Fibroblast of pulmonary artery (primary cell): ENCODE measurements around the gene MCCD1.
"Not testable (repeated sequence)": the region's sequence is repeated elsewhere in the genome, so short reads cannot be mapped to it uniquely, and the experiment has no call there.

ENCODE experiments used
- DNase-seq: peaks from one replicate; pipeline ENCODE4 v3.0.0-alpha.2; 2010; ENCODE audit warnings: low read depth
- H3K4me3 ChIP-seq: replicated peaks from 2 replicates; pipeline ENCODE4 v1.5.1; 2011; ENCODE audit warnings: low read depth, mild to moderate bottlenecking, control low read depth, low read length, moderate library complexity
- TF ChIP-seq, protein P1 (sequence below): IDR thresholded peaks from 2 replicates; pipeline ENCODE4 v1.5.1; 2011; ENCODE audit warnings: mild to moderate bottlenecking, control low read depth, low read length, inconsistent platforms; ENCODE audit errors: missing control alignments

MCCD1 gene

DNA sequence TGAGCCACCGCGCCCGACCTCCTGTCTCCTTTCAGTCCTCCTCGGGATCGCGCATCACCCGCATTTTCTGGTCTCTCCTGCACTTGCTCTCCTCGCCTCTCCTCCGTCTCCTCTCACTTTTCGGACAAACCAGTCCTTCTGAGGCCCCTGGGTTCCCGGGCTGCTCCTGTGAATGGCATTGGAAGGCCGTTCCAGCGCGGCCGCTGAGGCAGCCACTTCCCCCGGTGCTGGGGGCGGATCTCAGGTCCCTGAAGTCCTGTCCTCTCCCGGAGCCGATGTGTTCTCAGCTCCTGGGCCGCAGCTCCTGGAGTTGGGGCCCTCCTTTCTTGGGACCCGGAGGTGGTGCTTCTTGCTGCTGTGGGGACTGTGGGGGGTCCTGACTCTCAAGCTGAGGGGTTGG is 30.0 kb upstream of the MCCD1 start:
- DNase-seq, result no peak
- TF ChIP-seq, protein P1, sequence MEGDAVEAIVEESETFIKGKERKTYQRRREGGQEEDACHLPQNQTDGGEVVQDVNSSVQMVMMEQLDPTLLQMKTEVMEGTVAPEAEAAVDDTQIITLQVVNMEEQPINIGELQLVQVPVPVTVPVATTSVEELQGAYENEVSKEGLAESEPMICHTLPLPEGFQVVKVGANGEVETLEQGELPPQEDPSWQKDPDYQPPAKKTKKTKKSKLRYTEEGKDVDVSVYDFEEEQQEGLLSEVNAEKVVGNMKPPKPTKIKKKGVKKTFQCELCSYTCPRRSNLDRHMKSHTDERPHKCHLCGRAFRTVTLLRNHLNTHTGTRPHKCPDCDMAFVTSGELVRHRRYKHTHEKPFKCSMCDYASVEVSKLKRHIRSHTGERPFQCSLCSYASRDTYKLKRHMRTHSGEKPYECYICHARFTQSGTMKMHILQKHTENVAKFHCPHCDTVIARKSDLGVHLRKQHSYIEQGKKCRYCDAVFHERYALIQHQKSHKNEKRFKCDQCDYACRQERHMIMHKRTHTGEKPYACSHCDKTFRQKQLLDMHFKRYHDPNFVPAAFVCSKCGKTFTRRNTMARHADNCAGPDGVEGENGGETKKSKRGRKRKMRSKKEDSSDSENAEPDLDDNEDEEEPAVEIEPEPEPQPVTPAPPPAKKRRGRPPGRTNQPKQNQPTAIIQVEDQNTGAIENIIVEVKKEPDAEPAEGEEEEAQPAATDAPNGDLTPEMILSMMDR, result no peak
- peak overlapping the region; percentile 70 for H3K4me3 ChIP-seq

DNA sequence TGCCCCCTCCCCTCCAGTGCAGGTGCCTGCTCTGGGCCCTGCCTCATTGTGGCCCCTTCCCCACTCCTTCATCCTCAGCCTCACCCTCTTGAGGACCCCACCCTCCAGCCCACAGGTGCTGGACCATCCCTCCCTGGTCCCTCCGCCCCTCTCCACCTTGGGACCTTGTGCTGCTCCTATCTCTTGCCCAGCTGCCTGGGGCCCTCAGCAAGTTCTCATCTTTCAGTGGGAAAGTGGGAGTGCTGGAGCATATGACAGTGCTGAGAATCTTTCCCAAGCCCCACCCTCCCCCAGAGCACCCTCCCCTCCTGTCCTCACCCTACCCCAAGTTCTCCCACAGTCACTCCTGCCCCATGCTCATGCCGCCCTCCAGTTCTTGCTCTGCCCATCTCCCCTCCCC is 29.1 kb upstream of the MCCD1 start:
- not testable (repeated sequence) for DNase-seq, H3K4me3 ChIP-seq

DNA sequence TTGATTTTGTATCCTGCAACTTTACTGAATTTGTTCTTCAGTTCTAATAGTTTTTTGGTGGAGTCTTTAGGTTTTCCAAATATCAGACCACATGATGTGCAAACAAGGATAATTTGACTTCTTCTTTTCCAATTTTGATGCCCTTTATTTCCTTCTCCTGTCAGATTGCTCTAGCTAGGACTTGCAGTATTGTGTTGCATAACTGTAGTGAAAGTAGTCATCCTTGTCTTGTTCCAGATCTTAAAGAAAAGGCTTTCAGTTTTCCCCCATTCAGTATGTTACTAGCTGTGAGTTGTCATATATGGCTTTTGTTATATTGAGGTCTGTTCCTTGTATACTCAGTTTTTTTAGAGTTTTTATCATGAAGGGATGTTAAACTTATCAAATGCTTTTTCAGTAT is 26.2 kb upstream of the MCCD1 start:
- no peak overlapping the region for H3K4me3 ChIP-seq
- TF ChIP-seq, protein P1, result no peak
- peak; percentile 25 for DNase-seq

DNA sequence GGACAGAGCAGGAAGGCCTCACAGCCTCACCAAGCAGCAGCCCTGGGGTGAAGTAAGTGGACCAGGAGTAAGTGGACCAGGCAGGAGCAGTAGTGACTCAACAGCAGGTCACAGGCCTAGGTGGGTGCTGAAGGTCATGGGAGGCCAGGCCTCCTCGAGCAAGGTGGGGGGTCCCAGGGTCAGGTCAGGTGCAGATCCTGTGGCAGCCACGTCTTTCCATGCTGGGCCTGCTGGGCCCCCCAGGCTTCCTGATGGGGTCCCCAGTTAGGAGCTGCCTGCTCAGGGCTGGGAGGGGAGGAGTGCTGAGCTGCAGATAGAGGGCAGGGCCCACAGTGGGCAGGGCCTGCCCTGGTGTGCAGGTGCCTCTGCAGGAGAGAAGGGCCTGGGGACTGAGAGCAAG is 19.7 kb upstream of the MCCD1 start:
- not testable (repeated sequence) for H3K4me3 ChIP-seq, DNase-seq

DNA sequence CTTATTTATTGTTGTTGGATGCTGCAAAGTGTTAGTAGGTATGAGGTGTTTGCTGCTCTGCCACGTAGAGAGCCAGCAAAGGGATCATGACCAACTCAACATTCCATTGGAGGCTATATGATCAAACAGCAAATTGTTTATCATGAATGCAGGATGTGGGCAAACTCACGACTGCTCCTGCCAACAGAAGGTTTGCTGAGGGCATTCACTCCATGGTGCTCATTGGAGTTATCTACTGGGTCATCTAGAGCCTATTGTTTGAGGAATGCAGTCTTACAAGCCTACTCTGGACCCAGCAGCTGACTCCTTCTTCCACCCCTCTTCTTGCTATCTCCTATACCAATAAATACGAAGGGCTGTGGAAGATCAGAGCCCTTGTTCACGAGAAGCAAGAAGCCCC is 18.8 kb upstream of the MCCD1 start:
- no peak overlapping the region for H3K4me3 ChIP-seq
- TF ChIP-seq, protein P1, result no peak
- no peak for DNase-seq

DNA sequence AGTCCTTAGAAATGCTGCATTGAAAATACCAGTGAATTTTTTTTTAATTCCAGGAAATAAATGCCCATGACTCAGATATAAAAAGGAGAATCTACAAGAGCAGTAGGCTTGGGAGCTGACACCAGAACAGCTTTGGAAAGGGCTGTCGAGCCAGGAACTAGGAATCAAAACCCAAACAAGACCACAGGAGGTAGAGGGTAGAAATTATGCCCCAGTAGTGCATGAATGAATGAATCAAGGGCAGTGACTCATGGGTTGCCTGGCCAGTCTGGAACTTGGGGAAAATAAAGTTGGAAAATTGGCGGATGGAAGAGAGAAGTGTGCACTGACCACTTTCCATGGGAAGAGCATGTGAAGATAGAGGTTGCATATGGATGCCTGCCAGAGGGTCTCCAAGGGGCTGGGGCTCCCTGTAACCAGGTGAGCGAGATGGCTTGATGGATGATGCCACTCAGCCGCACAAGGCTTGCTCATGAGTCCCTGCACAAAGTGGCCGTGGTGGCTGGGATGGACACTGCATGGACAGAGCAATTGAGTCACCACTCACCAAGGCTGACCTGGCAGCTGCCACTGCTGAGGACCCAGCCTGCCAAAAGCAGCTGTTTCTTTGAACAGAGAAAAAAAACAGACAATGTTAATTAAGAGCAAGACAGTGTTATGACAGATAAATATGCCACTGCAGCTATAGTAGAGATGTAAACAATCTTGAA is 15.2 kb upstream of the MCCD1 start:
- TF ChIP-seq, protein P1, result no peak
- no peak for DNase-seq
- no peak overlapping the region for H3K4me3 ChIP-seq

DNA sequence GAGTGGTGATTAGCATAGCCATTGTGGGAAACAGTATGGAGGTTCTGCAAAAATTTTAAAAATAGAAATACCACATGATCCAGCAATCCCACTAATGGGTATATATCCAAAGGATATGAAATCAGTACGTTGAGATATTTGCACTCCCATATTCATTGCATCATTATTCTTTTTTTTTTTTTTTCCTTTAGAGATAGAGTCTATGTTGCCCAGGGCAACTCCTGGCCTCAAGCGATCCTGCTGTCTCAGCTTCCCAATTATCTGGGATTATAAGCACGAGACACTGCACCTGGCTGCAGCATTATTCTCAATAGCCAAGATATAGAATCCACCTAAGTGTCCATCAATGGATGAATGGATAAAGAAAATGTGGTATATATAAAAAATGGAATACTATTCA is 6.9 kb upstream of the MCCD1 start:
- DNase-seq, result no peak
- TF ChIP-seq, protein P1, result no peak
- H3K4me3 ChIP-seq, result no peak overlapping the region

DNA sequence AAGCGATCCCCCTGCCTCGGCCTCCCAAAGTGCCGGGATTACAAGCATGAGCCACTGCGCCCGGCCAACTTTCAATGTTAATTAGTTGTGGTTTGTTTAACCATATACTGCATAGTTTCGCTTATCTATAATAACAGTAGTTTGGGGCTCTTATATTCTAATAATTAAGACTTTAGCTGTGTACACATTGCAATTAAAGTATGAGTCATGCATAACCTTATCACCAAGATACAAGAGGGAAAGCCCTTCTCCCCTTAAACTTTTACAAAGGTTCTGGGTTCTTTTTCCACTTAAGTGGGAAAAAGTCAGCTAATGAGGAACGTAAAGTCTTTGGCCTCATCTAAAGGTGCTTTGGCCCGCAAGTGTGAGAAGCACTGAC is 3.2 kb upstream of the MCCD1 start:
- H3K4me3 ChIP-seq, result no peak overlapping the region
- DNase-seq, result no peak
- TF ChIP-seq, protein P1, result no peak
